IMR-90 (cell line): ENCODE data around the gene SARM1.

ENCODE experiments used
- BHLHE40 ChIP-seq: fragments of 150-350 bp; IDR thresholded peaks from 2 replicates; pipeline ENCODE4 v1.6.1; 2016; ENCODE audit warnings: mild to moderate bottlenecking, low read depth, low read length
- CEBPB ChIP-seq: IDR thresholded peaks from 2 replicates; pipeline ENCODE4 v1.6.1; 2012; ENCODE audit warnings: low read depth, low read length, improper control_type of control experiment
- CTCF ChIP-seq: conservative IDR thresholded peaks from 2 replicates; pipeline ENCODE4 v1.5.1; 2012; ENCODE audit warnings: mild to moderate bottlenecking, low read depth, low read length, improper control_type of control experiment
- ELK1 ChIP-seq: fragments of 150-350 bp; IDR thresholded peaks from 2 replicates; pipeline ENCODE4 v1.6.1; 2016; ENCODE audit warnings: low read depth, mild to moderate bottlenecking, low read length, moderate library complexity, borderline replicate concordance
- FOS ChIP-seq: fragments of 150-350 bp; IDR thresholded peaks from 2 replicates; pipeline ENCODE4 v1.6.1; 2016; ENCODE audit warnings: low read depth, low read length
- MAFK ChIP-seq: IDR thresholded peaks from 2 replicates; pipeline ENCODE4 v1.6.1; 2012; ENCODE audit warnings: low read depth, low read length, improper control_type of control experiment
- MAZ ChIP-seq: IDR thresholded peaks from 2 replicates; pipeline ENCODE4 v1.6.1; 2012; ENCODE audit warnings: low read depth, mild to moderate bottlenecking, low read length, improper control_type of control experiment, moderate library complexity, borderline replicate concordance
- MXI1 ChIP-seq: IDR thresholded peaks from 2 replicates; pipeline ENCODE4 v1.6.1; 2012; ENCODE audit warnings: low read depth, mild to moderate bottlenecking, low read length, moderate library complexity, borderline replicate concordance
- POLR2A ChIP-seq: IDR thresholded peaks from 2 replicates; pipeline ENCODE4 v1.6.1; 2012; ENCODE audit warnings: mild to moderate bottlenecking, low read depth, low read length
- RAD21 ChIP-seq: IDR thresholded peaks from 2 replicates; pipeline ENCODE4 v1.6.1; 2012; ENCODE audit warnings: low read length, improper control_type of control experiment
- RFX5 ChIP-seq: IDR thresholded peaks from 2 replicates; pipeline ENCODE4 v1.8.0; 2012; ENCODE audit warnings: low read depth, mild to moderate bottlenecking, low read length, moderate library complexity
- SMC3 ChIP-seq: fragments of 150-350 bp; IDR thresholded peaks from 2 replicates; pipeline ENCODE4 v1.6.1; 2016; ENCODE audit warnings: low read depth, mild to moderate bottlenecking, antibody characterized with exemption, low read length, moderate library complexity

GRCh38 chr17:28397687-28398279 is 26.3 kb downstream of the SARM1 start:
- TF ChIP-seq POLR2A (no peak), ELK1 (no peak), CTCF (no peak), FOS (no peak), SMC3 (no peak), BHLHE40 (no peak), CEBPB (no peak), MAFK (no peak), RAD21 (no peak), MAZ (no peak), RFX5 (no peak), MXI1 (no peak)
